ENCODE results near the gene KRT40. TPM values are rescaled to one million over a fixed set of nuclear protein-coding genes. Genes with fewer than 3 reads are reported as not detected.

The KRT40 gene
- total and polyA plus RNA-seq, 10 of the 15 experiments (the other 5 are each of a cell fraction or from before 2014, with no cell fraction given), result not detected

- FAIRE-seq (no peak), DNase-seq (ENCODE audit: low read depth, low spot score) (no peak)
- WGBS (ENCODE audit: insufficient coverage, insufficient replicate concordance, low lambda C conversion rate, missing lambda C conversion rate), result 35% methylated on average over 13 of the region's 13 CpGs
Measured at GRCh38 chr17:40978575-40979151, 5.5 kb downstream of the KRT40 start.

DNA sequence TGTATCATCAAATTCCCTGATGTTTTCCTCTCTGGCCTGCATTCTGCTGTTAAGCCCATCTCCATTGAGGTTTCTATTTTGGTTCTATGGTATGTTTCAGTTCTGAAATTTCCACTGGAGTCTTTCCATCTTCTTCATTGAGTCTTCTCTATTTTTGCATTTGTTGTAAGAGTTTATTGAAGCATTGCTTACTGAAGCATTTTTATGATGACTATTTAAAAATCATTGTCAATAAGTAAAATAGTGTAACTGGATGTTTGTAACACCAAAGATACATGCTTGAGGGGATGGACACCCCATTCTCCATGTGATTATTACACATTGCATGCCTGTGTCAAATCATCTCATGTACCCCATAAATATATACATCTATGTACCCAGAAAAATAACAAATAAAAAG, 8.6 kb downstream of the KRT40 start:
- CTCF ChIA-PET, result no interaction called here
- no peak for FAIRE-seq
- no peak overlapping the region for H3K27ac ChIP-seq (ENCODE audit: control insufficient read depth, insufficient read depth)
- H3K9me3 ChIP-seq (replicated peaks; ENCODE audit: control insufficient read depth, insufficient read depth, low read length), result no peaks in the 10 kb centered on the region
- ATAC-seq, result no peak
- H3K4me1 ChIP-seq (ENCODE audit: control insufficient read depth, insufficient read depth, low read length), result no peaks in the 10 kb centered on the region
- intact Hi-C loops (cut with micrococcal nuclease; ENCODE audit: unreplicated experiment) (no loop called here), in situ Hi-C loops (cut with MboI) (no loop called here)
- H3K4me3 ChIP-seq, result no peak overlapping the region
- no peak overlapping the region for H3K4me2 ChIP-seq (ENCODE audit: control insufficient read depth, insufficient read depth)
- H2AFZ ChIP-seq (ENCODE audit: control insufficient read depth, low read depth, low read length), result no peak overlapping the region
- BruUV-seq (replicated peaks), result no TSS peak
- SMC1A ChIA-PET (ENCODE audit: uncharacterized antibody, unreplicated experiment), result no interaction called here
- RAD21 ChIA-PET (ENCODE audit: unreplicated experiment), result no interaction called here
- no peaks in the 10 kb centered on the region for H4K20me1 ChIP-seq (ENCODE audit: control insufficient read depth, insufficient read depth)
- DNase-seq (ENCODE audit: low read depth, low spot score), result no peak
- H3K79me2 ChIP-seq (ENCODE audit: control insufficient read depth, insufficient read depth, low read length), result no peaks in the 10 kb centered on the region
- peaks cover 0 to 2% of the 10 kb centered on the region in 2 experiments; a peak in 1 of 4 replicates for H3K27me3 ChIP-seq (replicated peaks in 1 of 2; ENCODE audit: control insufficient read depth in 2 of 2, insufficient read depth in 2 of 2, low read length in 1 of 2)
- H3K9ac ChIP-seq (ENCODE audit: control insufficient read depth, insufficient read depth, low read length), result no peak overlapping the region
- no peak for TF ChIP-seq BMI1 (IDR thresholded peaks at IDR 0.05; ENCODE audit: borderline replicate concordance)
- TF ChIP-seq TBL1XR1 (IDR thresholded peaks at IDR 0.05; ENCODE audit: low read depth, low read length), result no peak
- TF ChIP-seq, protein P1, sequence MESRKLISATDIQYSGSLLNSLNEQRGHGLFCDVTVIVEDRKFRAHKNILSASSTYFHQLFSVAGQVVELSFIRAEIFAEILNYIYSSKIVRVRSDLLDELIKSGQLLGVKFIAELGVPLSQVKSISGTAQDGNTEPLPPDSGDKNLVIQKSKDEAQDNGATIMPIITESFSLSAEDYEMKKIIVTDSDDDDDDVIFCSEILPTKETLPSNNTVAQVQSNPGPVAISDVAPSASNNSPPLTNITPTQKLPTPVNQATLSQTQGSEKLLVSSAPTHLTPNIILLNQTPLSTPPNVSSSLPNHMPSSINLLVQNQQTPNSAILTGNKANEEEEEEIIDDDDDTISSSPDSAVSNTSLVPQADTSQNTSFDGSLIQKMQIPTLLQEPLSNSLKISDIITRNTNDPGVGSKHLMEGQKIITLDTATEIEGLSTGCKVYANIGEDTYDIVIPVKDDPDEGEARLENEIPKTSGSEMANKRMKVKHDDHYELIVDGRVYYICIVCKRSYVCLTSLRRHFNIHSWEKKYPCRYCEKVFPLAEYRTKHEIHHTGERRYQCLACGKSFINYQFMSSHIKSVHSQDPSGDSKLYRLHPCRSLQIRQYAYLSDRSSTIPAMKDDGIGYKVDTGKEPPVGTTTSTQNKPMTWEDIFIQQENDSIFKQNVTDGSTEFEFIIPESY (IDR thresholded peaks at IDR 0.05), result no peak
- no peak for TF ChIP-seq BACH1 (IDR thresholded peaks at IDR 0.05; ENCODE audit: borderline replicate concordance)
- no peak for TF ChIP-seq NFXL1 (IDR thresholded peaks at IDR 0.05; ENCODE audit: borderline replicate concordance)
- TF ChIP-seq, protein P2, sequence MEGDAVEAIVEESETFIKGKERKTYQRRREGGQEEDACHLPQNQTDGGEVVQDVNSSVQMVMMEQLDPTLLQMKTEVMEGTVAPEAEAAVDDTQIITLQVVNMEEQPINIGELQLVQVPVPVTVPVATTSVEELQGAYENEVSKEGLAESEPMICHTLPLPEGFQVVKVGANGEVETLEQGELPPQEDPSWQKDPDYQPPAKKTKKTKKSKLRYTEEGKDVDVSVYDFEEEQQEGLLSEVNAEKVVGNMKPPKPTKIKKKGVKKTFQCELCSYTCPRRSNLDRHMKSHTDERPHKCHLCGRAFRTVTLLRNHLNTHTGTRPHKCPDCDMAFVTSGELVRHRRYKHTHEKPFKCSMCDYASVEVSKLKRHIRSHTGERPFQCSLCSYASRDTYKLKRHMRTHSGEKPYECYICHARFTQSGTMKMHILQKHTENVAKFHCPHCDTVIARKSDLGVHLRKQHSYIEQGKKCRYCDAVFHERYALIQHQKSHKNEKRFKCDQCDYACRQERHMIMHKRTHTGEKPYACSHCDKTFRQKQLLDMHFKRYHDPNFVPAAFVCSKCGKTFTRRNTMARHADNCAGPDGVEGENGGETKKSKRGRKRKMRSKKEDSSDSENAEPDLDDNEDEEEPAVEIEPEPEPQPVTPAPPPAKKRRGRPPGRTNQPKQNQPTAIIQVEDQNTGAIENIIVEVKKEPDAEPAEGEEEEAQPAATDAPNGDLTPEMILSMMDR (IDR thresholded peaks at IDR 0.05 in 2 of 3, conservative IDR thresholded peaks at IDR 0.05 in 1 of 3; ENCODE audit: control insufficient read depth in 2 of 3, extremely low read depth in 1 of 3, insufficient read depth in 1 of 3, low read depth in 3 of 3, low read length in 3 of 3), result no peak
- TF ChIP-seq GABPA (IDR thresholded peaks at IDR 0.05; ENCODE audit: low read depth), result no peak
- TF ChIP-seq ZNF622 (IDR thresholded peaks at IDR 0.05), result no peak
- POLR2A ChIA-PET, result no interaction called here
- H3K36me3 ChIP-seq (ENCODE audit: control insufficient read depth in 2 of 2, insufficient read depth in 2 of 2, low read length in 1 of 2), result no peaks in the 10 kb centered on the region

More at GRCh38 chr17:40978575-40979151, 5.5 kb downstream of the KRT40 start:
- intact Hi-C loops (cut with micrococcal nuclease; ENCODE audit: unreplicated experiment), result no loop called here
- Histone ChIP-seq H3K4me3 (no peak overlapping the region), H3K4me1 (ENCODE audit: control insufficient read depth, insufficient read depth, low read length) (no peaks in the 10 kb centered on the region), H3K79me2 (ENCODE audit: control insufficient read depth, insufficient read depth, low read length) (no peaks in the 10 kb centered on the region), H2AFZ (ENCODE audit: control insufficient read depth, low read depth, low read length) (no peak overlapping the region), H3K27me3 (replicated peaks in 1 of 2; ENCODE audit: control insufficient read depth in 2 of 2, insufficient read depth in 2 of 2, low read length in 1 of 2) (peaks cover 0 to 3% of the 10 kb centered on the region in 2 experiments; a peak in 1 of 4 replicates), H3K9me3 (replicated peaks; ENCODE audit: control insufficient read depth, insufficient read depth, low read length) (no peaks in the 10 kb centered on the region), H3K36me3 (ENCODE audit: control insufficient read depth in 2 of 2, insufficient read depth in 2 of 2, low read length in 1 of 2) (no peaks in the 10 kb centered on the region), H3K9ac (ENCODE audit: control insufficient read depth, insufficient read depth, low read length) (no peak overlapping the region), H3K27ac (ENCODE audit: control insufficient read depth, insufficient read depth) (no peak overlapping the region), H4K20me1 (ENCODE audit: control insufficient read depth, insufficient read depth) (no peaks in the 10 kb centered on the region), H3K4me2 (ENCODE audit: control insufficient read depth, insufficient read depth) (no peak overlapping the region)
- ChIA-PET RAD21 (ENCODE audit: unreplicated experiment) (no interaction called here), SMC1A (ENCODE audit: uncharacterized antibody, unreplicated experiment) (no interaction called here), CTCF (no interaction called here), POLR2A (no interaction called here)
- BruUV-seq (replicated peaks), result no TSS peak
- TF ChIP-seq USF1 (IDR thresholded peaks at IDR 0.05; ENCODE audit: borderline replicate concordance, extremely low read length, insufficient read depth, low read depth, low read length), result no peak
- TF ChIP-seq STAT1 (conservative IDR thresholded peaks at IDR 0.05), result no peak
- TF ChIP-seq BRCA1 (IDR thresholded peaks at IDR 0.05; ENCODE audit: low read depth, low read length), result no peak
- no peak for TF ChIP-seq NFYA (IDR thresholded peaks at IDR 0.05; ENCODE audit: borderline replicate concordance, low read depth, low read length)
- no peak for TF ChIP-seq SPI1 (IDR thresholded peaks at IDR 0.05; ENCODE audit: borderline replicate concordance, insufficient read depth, low read depth, low read length)
- no peak for ATAC-seq
- in situ Hi-C loops (cut with MboI), result no loop called here
